Endodermal cell (in vitro differentiated cells): Measurements from ENCODE around the gene MYOT. TPM values are rescaled to one million over a fixed set of nuclear protein-coding genes. Genes with fewer than 3 reads are reported as not detected.

Source experiments
- DNase-seq: peaks from one replicate; pipeline ENCODE4 v3.0.0-alpha.2; 2017
- H3K27ac ChIP-seq: 2 replicates; pipeline ENCODE4 v1.5.1; 2013; ENCODE audit warnings: mild to moderate bottlenecking, low read depth, low read length, moderate library complexity
- H3K27me3 ChIP-seq: 2 replicates; pipeline ENCODE4 v1.6.1; 2013; ENCODE audit warnings: mild to moderate bottlenecking, low read length, moderate library complexity; ENCODE audit not compliant: insufficient read depth, control insufficient read depth, poor library complexity, severe bottlenecking
- H3K36me3 ChIP-seq: 2 replicates; pipeline ENCODE4 v1.7.0; 2013; ENCODE audit warnings: mild to moderate bottlenecking, low read length, moderate library complexity; ENCODE audit not compliant: control insufficient read depth, insufficient read depth
- H3K4me1 ChIP-seq: one replicate; pipeline ENCODE4 v1.7.0; 2013; ENCODE audit warnings: low read length; ENCODE audit not compliant: control insufficient read depth, insufficient read depth
- H3K4me3 ChIP-seq: 2 replicates; pipeline ENCODE4 v1.5.1; 2013; ENCODE audit warnings: mild to moderate bottlenecking, low read length, moderate library complexity
- H3K9ac ChIP-seq: 2 replicates; pipeline ENCODE4 v1.6.1; 2013; ENCODE audit warnings: mild to moderate bottlenecking, low read length, moderate library complexity; ENCODE audit not compliant: poor library complexity, severe bottlenecking; ENCODE audit errors: extremely low read depth
- H3K9me3 ChIP-seq: 2 replicates; pipeline ENCODE4 v1.6.1; 2013; ENCODE audit warnings: mild to moderate bottlenecking, low read length, moderate library complexity; ENCODE audit not compliant: control insufficient read depth
- H3K27ac Mint-ChIP-seq: 2 replicates; pipeline ENCODE4 v1.8.0; 2020; ENCODE audit warnings: mixed read lengths
- H3K27me3 Mint-ChIP-seq: 2 replicates; pipeline ENCODE4 v1.8.0; 2021; ENCODE audit warnings: mild to moderate bottlenecking, mixed read lengths; ENCODE audit not compliant: insufficient read depth
- H3K36me3 Mint-ChIP-seq: 2 replicates; pipeline ENCODE4 v1.8.0; 2020; ENCODE audit warnings: low read depth, mixed read lengths
- H3K4me1 Mint-ChIP-seq: 2 replicates; pipeline ENCODE4 v1.8.0; 2020; ENCODE audit warnings: mixed read lengths
- H3K4me3 Mint-ChIP-seq: 2 replicates; pipeline ENCODE4 v1.8.0; 2020; ENCODE audit warnings: mild to moderate bottlenecking, moderate library complexity, mixed read lengths
- H3K9me3 Mint-ChIP-seq: 2 replicates; pipeline ENCODE4 v1.8.0; 2020; ENCODE audit warnings: mild to moderate bottlenecking, mixed read lengths
- WGBS, 2 experiments: methylation state at CpG; one replicate each; pipeline versions ENCODE4 v1.1.5 to v1.1.7; 2013; ENCODE audit warnings: missing lambda C conversion rate in 2 of 2, mixed read lengths in 1 of 2; ENCODE audit not compliant: insufficient coverage in 1 of 2, insufficient read length in 1 of 2; 5-methylcytosine and 5-hydroxymethylcytosine counted together
- total RNA-seq, 2 donors: library from RNA; stranded (reverse); fragmentation: NEBNext Ultra II Directional in 1 of 2; extraction: Animal tissue kit (Norgen Biotek cat#: 25700) in 1 of 2; gene quantifications; 2 replicates in 1 of 2; 3 replicates in 1 of 2; pipeline ENCODE4 v1.2.1, GENCODE V29; 2021
- TF ChIP-seq, protein P1 (sequence below): fragments of 200-600 bp; sonication (generic); conservative IDR thresholded peaks from 2 replicates; pipeline ENCODE4 v1.5.0; 2021; ENCODE audit warnings: antibody characterized with exemption, mild to moderate bottlenecking

The MYOT gene
- total RNA-seq, 2 donors from 2014 or later, result not detected

DNA sequence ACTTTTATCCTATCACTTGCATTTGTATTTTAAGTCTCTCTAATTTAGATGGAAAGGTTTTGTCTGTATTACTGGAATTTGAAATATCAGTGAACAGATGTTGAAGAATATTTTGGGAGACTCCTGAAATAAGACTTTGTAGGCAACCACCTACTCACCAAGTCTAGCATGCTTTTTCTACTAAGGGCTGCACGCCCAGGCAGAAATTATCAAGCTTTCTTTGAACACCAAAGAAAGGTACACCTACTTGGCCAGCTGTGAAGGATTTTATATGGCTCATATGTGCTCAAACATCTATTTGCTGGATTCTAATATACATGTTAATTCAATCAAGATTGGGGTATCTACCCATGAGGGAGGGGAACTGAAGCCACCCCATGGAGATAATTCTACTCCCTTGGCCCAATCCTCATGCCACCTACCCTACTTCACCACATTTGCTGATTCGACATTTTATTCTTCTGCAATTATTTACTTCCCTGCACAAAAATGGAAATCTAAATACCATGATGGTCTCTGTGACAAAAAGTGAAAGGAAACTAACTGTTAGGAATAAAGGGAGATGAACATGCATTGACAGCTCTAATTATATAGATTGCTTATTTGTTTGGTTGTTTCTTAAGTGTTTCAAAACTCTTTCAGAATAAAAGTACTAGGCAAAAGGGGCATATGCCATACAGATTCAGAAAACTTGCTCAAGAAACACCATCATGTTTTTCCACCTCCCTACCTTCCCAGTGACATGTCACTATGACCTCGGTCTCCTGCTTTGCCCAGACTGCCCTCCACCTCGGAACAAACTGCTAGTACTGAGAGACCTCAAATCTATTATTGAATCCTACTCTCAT lies 895 bp upstream of the MYOT start:
- Histone ChIP-seq H3K27me3 (no peaks in the 10 kb centered on the region), H3K36me3 (no peaks in the 10 kb centered on the region), H3K27ac (no peak overlapping the region), H3K9ac (no peak overlapping the region), H3K4me3 (no peak overlapping the region), H3K9me3 (no peaks in the 10 kb centered on the region), H3K4me1 (no peaks in the 10 kb centered on the region)
- DNase-seq, result no peak
- TF ChIP-seq, protein P1, sequence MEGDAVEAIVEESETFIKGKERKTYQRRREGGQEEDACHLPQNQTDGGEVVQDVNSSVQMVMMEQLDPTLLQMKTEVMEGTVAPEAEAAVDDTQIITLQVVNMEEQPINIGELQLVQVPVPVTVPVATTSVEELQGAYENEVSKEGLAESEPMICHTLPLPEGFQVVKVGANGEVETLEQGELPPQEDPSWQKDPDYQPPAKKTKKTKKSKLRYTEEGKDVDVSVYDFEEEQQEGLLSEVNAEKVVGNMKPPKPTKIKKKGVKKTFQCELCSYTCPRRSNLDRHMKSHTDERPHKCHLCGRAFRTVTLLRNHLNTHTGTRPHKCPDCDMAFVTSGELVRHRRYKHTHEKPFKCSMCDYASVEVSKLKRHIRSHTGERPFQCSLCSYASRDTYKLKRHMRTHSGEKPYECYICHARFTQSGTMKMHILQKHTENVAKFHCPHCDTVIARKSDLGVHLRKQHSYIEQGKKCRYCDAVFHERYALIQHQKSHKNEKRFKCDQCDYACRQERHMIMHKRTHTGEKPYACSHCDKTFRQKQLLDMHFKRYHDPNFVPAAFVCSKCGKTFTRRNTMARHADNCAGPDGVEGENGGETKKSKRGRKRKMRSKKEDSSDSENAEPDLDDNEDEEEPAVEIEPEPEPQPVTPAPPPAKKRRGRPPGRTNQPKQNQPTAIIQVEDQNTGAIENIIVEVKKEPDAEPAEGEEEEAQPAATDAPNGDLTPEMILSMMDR, result no peak
- Mint-ChIP-seq H3K36me3 (no peaks in the 10 kb centered on the region), H3K9me3 (no peaks in the 10 kb centered on the region), H3K4me1 (no peaks in the 10 kb centered on the region), H3K27me3 (no peaks in the 10 kb centered on the region), H3K4me3 (no peak overlapping the region), H3K27ac (no peak overlapping the region)
- 93% methylated on average over 4 of the region's 4 CpGs; no CpG with 5 or more reads in 1 of the 2 experiments for WGBS, 2 experiments

DNA sequence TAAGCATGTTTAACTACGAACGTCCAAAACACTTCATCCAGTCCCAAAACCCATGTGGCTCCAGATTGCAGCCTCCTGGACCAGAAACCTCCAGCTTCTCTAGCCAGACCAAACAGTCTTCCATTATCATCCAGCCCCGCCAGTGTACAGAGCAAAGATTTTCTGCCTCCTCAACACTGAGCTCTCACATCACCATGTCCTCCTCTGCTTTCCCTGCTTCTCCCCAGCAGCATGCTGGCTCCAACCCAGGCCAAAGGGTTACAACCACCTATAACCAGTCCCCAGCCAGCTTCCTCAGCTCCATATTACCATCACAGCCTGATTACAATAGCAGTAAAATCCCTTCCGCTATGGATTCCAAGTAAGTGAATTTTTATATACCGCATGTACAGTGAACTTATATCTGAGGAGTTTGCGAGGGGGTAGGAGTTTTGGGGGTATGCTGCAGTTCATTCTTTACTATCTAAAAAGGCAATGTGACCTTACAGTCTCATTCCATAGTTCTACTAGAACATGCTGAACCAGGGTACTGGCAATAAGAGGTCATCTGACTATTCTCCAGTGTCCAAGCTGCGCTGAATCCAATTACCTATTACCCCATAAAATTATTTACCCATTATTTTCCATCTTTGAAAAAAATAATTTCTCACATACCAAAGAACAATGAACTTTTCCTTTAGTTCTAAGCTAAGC lies 3.1 kb downstream of the MYOT start:
- no peak for DNase-seq
- H3K27me3 Mint-ChIP-seq, result no peaks in the 10 kb centered on the region
- no peaks in the 10 kb centered on the region for H3K36me3 Mint-ChIP-seq
- no peaks in the 10 kb centered on the region for H3K9me3 Mint-ChIP-seq
- WGBS, 2 experiments, result 94 to 100% methylated on average over 2 to 7 of the region's 7 CpGs
- H3K4me1 Mint-ChIP-seq, result no peaks in the 10 kb centered on the region
- Histone ChIP-seq H3K4me3 (no peak overlapping the region), H3K9me3 (no peaks in the 10 kb centered on the region), H3K36me3 (no peaks in the 10 kb centered on the region), H3K27me3 (no peaks in the 10 kb centered on the region), H3K9ac (no peak overlapping the region), H3K27ac (no peak overlapping the region), H3K4me1 (no peaks in the 10 kb centered on the region)
- H3K4me3 Mint-ChIP-seq, result no peak overlapping the region
- H3K27ac Mint-ChIP-seq, result no peak overlapping the region
- TF ChIP-seq, protein P1, result no peak

DNA sequence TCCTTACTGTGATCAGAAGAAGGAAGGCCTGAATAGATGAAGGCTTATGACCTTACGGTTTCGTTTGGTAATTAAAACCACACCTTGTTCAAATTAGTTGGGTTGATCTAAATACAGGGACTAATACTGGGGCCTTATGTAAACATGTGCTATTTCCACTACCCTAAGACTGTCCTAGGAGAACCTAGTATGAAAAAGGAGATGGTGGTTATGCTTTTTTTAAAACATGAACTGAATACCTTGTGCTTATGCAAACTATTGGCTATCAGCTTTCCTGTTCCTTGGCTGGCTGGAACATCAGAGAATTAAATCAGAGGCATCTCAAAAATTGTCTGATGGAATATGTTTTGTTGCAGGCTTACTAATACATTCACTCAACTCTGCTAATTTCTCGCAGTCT lies 3.9 kb downstream of the MYOT start:
- Mint-ChIP-seq H3K4me1 (no peaks in the 10 kb centered on the region), H3K4me3 (no peak overlapping the region), H3K9me3 (no peaks in the 10 kb centered on the region), H3K36me3 (no peaks in the 10 kb centered on the region), H3K27ac (no peak overlapping the region), H3K27me3 (no peaks in the 10 kb centered on the region)
- Histone ChIP-seq H3K27me3 (no peaks in the 10 kb centered on the region), H3K9ac (no peak overlapping the region), H3K4me3 (no peak overlapping the region), H3K36me3 (no peaks in the 10 kb centered on the region), H3K27ac (no peak overlapping the region), H3K4me1 (no peaks in the 10 kb centered on the region), H3K9me3 (no peaks in the 10 kb centered on the region)
- WGBS, 2 experiments, result 94 to 100% methylated on average over 3 of the region's 3 CpGs
- no peak for DNase-seq
- TF ChIP-seq, protein P1, result no peak
